K562 (cell line): Measurements from ENCODE around the gene INTS6. TPM values are rescaled to one million over a fixed set of nuclear protein-coding genes. Genes with fewer than 3 reads are reported as not detected.

Source experiments
- ATAC-seq: fragments of 200-7000 bp; cut with Tn5 transposase; 3 replicates; pipeline ENCODE4 v1.9.1; 2020; ENCODE audit warnings: moderate library complexity
- BruUV-seq: library from RNA; stranded (reverse); fragments of 400-500 nt; replicated peaks from 2 replicates; lab custom pipeline; 2021; lab: Mats Ljungman, UMichigan
- CTCF ChIA-PET: fragments of 300-600 bp; formaldehyde crosslinking; extraction: SDS; loops from one replicate; lab custom pipeline; 2021; ENCODE audit warnings: low intra/inter-chr PET ratio; lab: Yijun Ruan, JAX
- POLR2A ChIA-PET: fragments of 300-600, 350-650 bp; sonication (Branson Sonifier 250); formaldehyde crosslinking; extraction: SDS; loops from one replicate; lab custom pipeline; 2021; ENCODE audit warnings: antibody characterized with exemption, inconsistent platforms; lab: Yijun Ruan, JAX
- DNase-seq, 4 experiments: peaks; one replicate each; pipeline versions ENCODE4 v3.0.0 to v3.0.0-alpha.2; 2011 to 2018; ENCODE audit warnings: low spot score in 3 of 4, mixed read lengths in 3 of 4; ENCODE audit errors: extremely low read depth in 1 of 4
- FAIRE-seq: peaks from 2 replicates; lab custom pipeline; 2011; peaks lifted over from hg19 to GRCh38; lab: Jason Lieb, UNC
- H2AFZ ChIP-seq: 2 replicates; pipeline ENCODE4 v1.6.0; 2011; ENCODE audit warnings: low read depth, low read length, control low read depth, inconsistent platforms
- H3K27ac ChIP-seq: fragments of 200-600 bp; 3 replicates; pipeline ENCODE4 v1.8.0; 2011; ENCODE audit warnings: low read depth, mild to moderate bottlenecking, control low read depth, inconsistent platforms, low read length, moderate library complexity, mixed read lengths; ENCODE audit errors: extremely low read depth
- H3K27me3 ChIP-seq, 2 experiments: fragments of 300-600 bp in 1 of 2; 2 replicates in 1 of 2; 3 replicates in 1 of 2; pipeline versions ENCODE4 v1.6.0 to v1.8.0; 2011; ENCODE audit warnings: inconsistent platforms in 2 of 2, low read length in 2 of 2, mild to moderate bottlenecking in 1 of 2, mixed read lengths in 1 of 2, moderate library complexity in 1 of 2; ENCODE audit not compliant: control insufficient read depth in 2 of 2, insufficient read depth in 2 of 2
- H3K36me3 ChIP-seq: fragments of 300-600 bp; 3 replicates; pipeline ENCODE4 v1.8.0; 2011; ENCODE audit warnings: mild to moderate bottlenecking, low read length, inconsistent platforms; ENCODE audit not compliant: control insufficient read depth, insufficient read depth
- H3K4me1 ChIP-seq, 2 experiments: fragments of 200-600 bp in 1 of 2; replicated peaks in 1 of 2; 2 replicates in 1 of 2; 3 replicates in 1 of 2; pipeline versions ENCODE4 v1.5.1 to v1.8.0; 2011; ENCODE audit warnings: inconsistent platforms in 2 of 2, low read length in 2 of 2, mild to moderate bottlenecking in 1 of 2, mixed read lengths in 1 of 2, moderate library complexity in 1 of 2; ENCODE audit not compliant: control insufficient read depth in 2 of 2, insufficient read depth in 2 of 2
- H3K4me2 ChIP-seq: 2 replicates; pipeline ENCODE4 v1.6.1; 2011; ENCODE audit warnings: low read length, control low read depth, inconsistent platforms, mixed read lengths; ENCODE audit not compliant: insufficient read depth
- H3K4me3 ChIP-seq: fragments of 200-600 bp; sonication (generic), shearing (Covaris generic); 2 replicates; pipeline ENCODE4 v1.5.1; 2016; ENCODE audit warnings: control low read depth, inconsistent platforms
- H3K79me2 ChIP-seq: fragments of 200-600 bp; 3 replicates; pipeline ENCODE4 v1.8.0; 2011; ENCODE audit warnings: low read length, inconsistent platforms; ENCODE audit not compliant: control insufficient read depth, insufficient read depth
- H3K9ac ChIP-seq, 2 experiments: 2 replicates each; pipeline versions ENCODE4 v1.6.0 to v1.6.1; 2011; ENCODE audit warnings: low read depth in 2 of 2, low read length in 2 of 2, control low read depth in 1 of 2, inconsistent platforms in 1 of 2, mild to moderate bottlenecking in 1 of 2, mixed read lengths in 1 of 2; ENCODE audit not compliant: insufficient read depth in 1 of 2
- H3K9me1 ChIP-seq: one replicate; pipeline ENCODE4 v1.6.0; 2011; ENCODE audit warnings: inconsistent platforms, mild to moderate bottlenecking, low read length, moderate library complexity; ENCODE audit not compliant: control insufficient read depth, insufficient read depth
- H3K9me3 ChIP-seq: replicated peaks from 2 replicates; pipeline ENCODE4 v1.5.1; 2011; ENCODE audit warnings: low read depth, low read length, inconsistent platforms; ENCODE audit not compliant: control insufficient read depth, insufficient read depth
- H4K20me1 ChIP-seq: replicated peaks from 2 replicates; pipeline ENCODE4 v1.6.1; 2011; ENCODE audit warnings: low read length, inconsistent platforms, mixed read lengths; ENCODE audit not compliant: control insufficient read depth, insufficient read depth
- CREM ChIP-seq: IDR thresholded peaks from 2 replicates; pipeline ENCODE4 v1.6.1; 2014; ENCODE audit warnings: antibody characterized with exemption, low read depth
- DACH1 ChIP-seq: fragments of 450-650 bp; IDR thresholded peaks from 2 replicates; pipeline ENCODE4 v1.6.1; 2018; ENCODE audit not compliant: partially characterized antibody
- EP400 ChIP-seq: fragments of 450-650 bp; IDR thresholded peaks from 2 replicates; pipeline ENCODE4 v1.6.1; 2017; ENCODE audit warnings: antibody characterized with exemption, mild to moderate bottlenecking, moderate library complexity
- GATAD2B ChIP-seq: fragments of 450-650 bp; IDR thresholded peaks from 2 replicates; pipeline ENCODE4 v1.6.1; 2017; ENCODE audit warnings: mild to moderate bottlenecking, borderline replicate concordance
- HCFC1 ChIP-seq: IDR thresholded peaks from 2 replicates; pipeline ENCODE4 v1.6.1; 2012; ENCODE audit warnings: low read depth, low read length, improper control_type of control experiment
- HNRNPLL ChIP-seq: fragments of 200-400 bp; formaldehyde crosslinking; IDR thresholded peaks from 2 replicates; pipeline ENCODE4 v1.6.1; 2017; ENCODE audit warnings: low read length, low read depth, mild to moderate bottlenecking; ENCODE audit not compliant: poor library complexity, severe bottlenecking
- MEF2A ChIP-seq: IDR thresholded peaks from 2 replicates; pipeline ENCODE4 v1.6.1; 2011; ENCODE audit warnings: low read depth, mild to moderate bottlenecking, low read length, moderate library complexity; ENCODE audit not compliant: control insufficient read depth
- MEF2D ChIP-seq: conservative IDR thresholded peaks from 2 replicates; pipeline ENCODE4 v1.6.1; 2016; ENCODE audit warnings: low read depth, missing genetic modification characterization, missing compliant biosample characterization
- NFXL1 ChIP-seq: fragments of 450-650 bp; formaldehyde crosslinking; IDR thresholded peaks from 2 replicates; pipeline ENCODE4 v1.4.0; 2021; ENCODE audit warnings: mild to moderate bottlenecking
- PHTF2 ChIP-seq: fragments of 250-450 bp; sonication (Bioruptor Pico); IDR thresholded peaks from 2 replicates; pipeline ENCODE4 v1.5.0; 2021; ENCODE audit warnings: mild to moderate bottlenecking
- RHOXF2B ChIP-seq: fragments of 250-450 bp; sonication (Bioruptor Pico); conservative IDR thresholded peaks from 2 replicates; pipeline ENCODE4 v1.5.1; 2021
- RNF2 ChIP-seq: sonication (generic); IDR thresholded peaks from 2 replicates; pipeline ENCODE4 v1.6.1; 2016
- SMARCA4 ChIP-seq: fragments of 450-650 bp; IDR thresholded peaks from 2 replicates; pipeline ENCODE4 v1.6.1; 2016
- SPI1 ChIP-seq: IDR thresholded peaks from 2 replicates; pipeline ENCODE4 v1.6.1; 2011; ENCODE audit warnings: low read depth, low read length, control low read depth, borderline replicate concordance
- SRSF7 ChIP-seq: fragments of 200-400 bp; formaldehyde crosslinking; optimal IDR thresholded peaks from 2 replicates; pipeline ENCODE3; 2017; ENCODE audit warnings: mild to moderate bottlenecking, low read depth, low read length
- THRAP3 ChIP-seq: fragments of 450-650 bp; IDR thresholded peaks from 2 replicates; pipeline ENCODE4 v1.6.1; 2016; ENCODE audit warnings: mild to moderate bottlenecking, inconsistent platforms, borderline replicate concordance
- ZBTB8A ChIP-seq: fragments of 450-650 bp; IDR thresholded peaks from 2 replicates; pipeline ENCODE4 v1.6.1; 2018; ENCODE audit warnings: mild to moderate bottlenecking, moderate library complexity; ENCODE audit not compliant: partially characterized antibody
- WGBS: fragments of 100-300 bp; shearing (Covaris generic); methylation state at CpG from one replicate; pipeline ENCODE4 v1.1.6; 2016; ENCODE audit warnings: low coverage, mixed read lengths; ENCODE audit not compliant: insufficient coverage; ENCODE audit errors: missing lambda C conversion rate; 5-methylcytosine and 5-hydroxymethylcytosine counted together
- in situ Hi-C: fragments of 300-500 bp; cut with MboI; formaldehyde crosslinking; loops from 4 replicates; pipeline ENCODE4 v1.15.0; 2018; ENCODE audit warnings: inconsistent platforms, mixed read lengths
- intact Hi-C: fragments of 100-400 bp; cut with micrococcal nuclease; formaldehyde crosslinking; loops from 2 replicates; pipeline ENCODE4 v1.14.2; 2022
- polyA plus RNA-seq, 8 experiments: library from polyadenylated mRNA; depleted of rRNA in 4 of 8; stranded (reverse) in 5 of 8; unstranded in 3 of 8; fragments of >200 nt; fragmentation: Nextera tagmentation in 2 of 8; fragmentation: Illumina TruSeq in 1 of 8; extraction: Ambion mirVana in 2 of 8; extraction: Trizol in 1 of 8; gene quantifications; 2 replicates each; pipeline versions ENCODE4 v1.2.1 to v1.2.3, GENCODE V29; 2011 to 2014; ENCODE audit warnings: inconsistent platforms in 1 of 8, missing spikeins in 1 of 8
- total RNA-seq, 7 experiments: library from RNA; depleted of rRNA in 6 of 7; stranded (reverse); fragments of >200 nt in 6 of 7; fragmentation: Illumina TruSeq in 2 of 7; extraction: Trizol in 2 of 7; gene quantifications; 2 replicates each; pipeline versions ENCODE4 v1.2.1 to v1.2.3, GENCODE V29; 2011 to 2021; ENCODE audit warnings: low replicate concordance in 1 of 7
- TF ChIP-seq, protein P1 (sequence below): fragments of 250-450 bp; sonication (Bioruptor Pico); IDR thresholded peaks from 2 replicates; pipeline ENCODE4 v1.5.0; 2020; ENCODE audit warnings: mild to moderate bottlenecking

Gene INTS6
- total and polyA plus RNA-seq, 9 of the 15 experiments (the other 6 are each of a cell fraction or from before 2014, with no cell fraction given), result 3.7 to 29.8 (median 16.1) TPM

DNA sequence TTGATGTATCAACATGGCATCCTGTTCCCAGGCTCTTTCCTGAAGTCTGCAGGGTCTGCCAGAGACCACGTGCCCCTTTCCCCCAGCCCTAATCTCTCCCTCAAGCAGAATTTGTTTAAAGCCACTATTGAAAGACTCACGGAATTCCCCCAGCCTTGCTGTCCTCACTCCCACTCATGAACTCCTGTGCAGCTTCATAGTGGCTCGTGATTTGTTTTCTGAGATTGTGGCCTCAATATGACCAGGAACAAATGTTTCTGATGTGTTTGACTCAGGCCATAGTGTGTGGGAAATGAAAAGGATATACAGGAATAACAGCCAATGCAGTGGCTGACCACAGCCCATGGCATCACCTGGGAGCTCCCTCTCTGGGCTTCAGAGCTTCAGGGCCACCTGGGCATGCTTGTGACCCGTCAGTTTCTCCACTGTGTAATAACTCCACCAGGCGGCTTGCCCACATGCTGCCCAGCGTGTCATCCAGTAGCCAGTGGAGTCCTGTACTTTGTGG, 121.4 kb downstream of the INTS6 start (continued):
- TF ChIP-seq, protein P1, sequence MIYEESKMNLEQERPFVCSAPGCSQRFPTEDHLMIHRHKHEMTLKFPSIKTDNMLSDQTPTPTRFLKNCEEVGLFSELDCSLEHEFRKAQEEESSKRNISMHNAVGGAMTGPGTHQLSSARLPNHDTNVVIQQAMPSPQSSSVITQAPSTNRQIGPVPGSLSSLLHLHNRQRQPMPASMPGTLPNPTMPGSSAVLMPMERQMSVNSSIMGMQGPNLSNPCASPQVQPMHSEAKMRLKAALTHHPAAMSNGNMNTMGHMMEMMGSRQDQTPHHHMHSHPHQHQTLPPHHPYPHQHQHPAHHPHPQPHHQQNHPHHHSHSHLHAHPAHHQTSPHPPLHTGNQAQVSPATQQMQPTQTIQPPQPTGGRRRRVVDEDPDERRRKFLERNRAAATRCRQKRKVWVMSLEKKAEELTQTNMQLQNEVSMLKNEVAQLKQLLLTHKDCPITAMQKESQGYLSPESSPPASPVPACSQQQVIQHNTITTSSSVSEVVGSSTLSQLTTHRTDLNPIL (CRISPR knock-in tag), result no peak
- TF ChIP-seq HCFC1 (no peak), THRAP3 (no peak), SRSF7 (no peak), HNRNPLL (no peak), DACH1 (no peak), ZBTB8A (no peak), GATAD2B (no peak), SMARCA4 (no peak), RHOXF2B (no peak), PHTF2 (CRISPR knock-in tag) (no peak)

DNA sequence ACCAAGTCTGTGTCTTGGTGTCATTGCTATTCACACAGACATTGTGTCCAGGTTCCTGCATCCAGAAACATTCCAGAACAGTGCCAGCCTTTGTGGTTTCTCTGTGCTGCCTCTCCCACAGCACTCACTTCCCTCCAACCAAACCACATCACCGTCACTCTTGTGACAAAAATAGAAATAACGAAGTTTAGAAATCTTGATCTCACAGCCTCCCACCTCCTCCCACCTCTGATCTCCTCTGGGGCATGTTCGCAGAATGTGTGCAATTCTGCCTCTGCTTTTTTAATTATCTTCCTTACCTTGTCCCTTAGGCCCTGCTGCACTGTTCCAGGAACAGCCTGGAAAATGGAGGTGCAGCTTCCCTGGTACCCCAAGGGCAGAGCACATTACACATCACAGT, 122.0 kb downstream of the INTS6 start:
- Histone ChIP-seq H4K20me1 (no peaks in the 10 kb centered on the region), H3K9ac (no peak overlapping the region), H3K27ac (no peak overlapping the region), H3K9me1 (no peaks in the 10 kb centered on the region), H3K4me1 (no peaks in the 10 kb centered on the region; a peak in 2 of 5 replicates), H3K27me3 (peaks cover 0 to 5% of the 10 kb centered on the region in 2 experiments; a peak in 2 of 5 replicates), H3K4me2 (no peak overlapping the region), H3K36me3 (no peaks in the 10 kb centered on the region), H2AFZ (no peak overlapping the region), H3K4me3 (no peak overlapping the region), H3K9me3 (no peaks in the 10 kb centered on the region), H3K79me2 (no peaks in the 10 kb centered on the region)
- intact Hi-C loops (no loop called here), in situ Hi-C loops (no loop called here)
- ATAC-seq (no peak), FAIRE-seq (no peak), DNase-seq (no peak)
- 7% methylated on average over 3 of the region's 3 CpGs for WGBS
- 0 out of 2 replicates have a peak, but pooled peaks have one; percentile 1 for TF ChIP-seq SPI1
- peak; percentile 75; the same call in 1 of the 2 replicates for TF ChIP-seq MEF2A
- peak; percentile 20; the same call in 1 of the 2 replicates for TF ChIP-seq RNF2
- TF ChIP-seq EP400, result no peak
- TF ChIP-seq CREM, result peak; percentile 64
- TF ChIP-seq HNRNPLL, result no peak
- peak; percentile 95 for TF ChIP-seq MEF2D (tag)
- TF ChIP-seq NFXL1, result no peak
- ChIA-PET POLR2A (no interaction called here), CTCF (no interaction called here)
- no TSS peak for BruUV-seq
